ENCODE results near the gene MGMT. TPM values are rescaled to one million over a fixed set of nuclear protein-coding genes. Genes with fewer than 3 reads are reported as not detected.

The MGMT gene
- total RNA-seq, 1 donor from 2014 or later = 19.4 TPM

GRCh38 chr10:129728246-129728820 lies 261.3 kb downstream of the MGMT start:
- no peak for DNase-seq (ENCODE audit: low spot score)

- DNase-seq (ENCODE audit: low spot score) = no peak
Measured at GRCh38 chr10:129728905-129729795, 262.1 kb downstream of the MGMT start.

GRCh38 chr10:129730272-129730992 lies 263.4 kb downstream of the MGMT start:
- no peak for DNase-seq (ENCODE audit: low spot score)

- DNase-seq (ENCODE audit: low spot score) = no peak
Measured at GRCh38 chr10:129730993-129731325, 263.9 kb downstream of the MGMT start.

GRCh38 chr10:129740532-129741279 lies 273.7 kb downstream of the MGMT start:
- peak; percentile 7 for DNase-seq (ENCODE audit: low spot score)

- no peak for DNase-seq (ENCODE audit: low spot score)
Measured at GRCh38 chr10:129741280-129741977, 274.4 kb downstream of the MGMT start.

GRCh38 chr10:129741978-129742741 lies 275.1 kb downstream of the MGMT start:
- peak; percentile 7 for DNase-seq (ENCODE audit: low spot score)

GRCh38 chr10:129742742-129743550 lies 275.9 kb downstream of the MGMT start:
- DNase-seq (ENCODE audit: low spot score) = peak; percentile 5

- DNase-seq (ENCODE audit: low spot score) = peak; percentile 6
Measured at GRCh38 chr10:129743738-129744133, 276.7 kb downstream of the MGMT start.

- DNase-seq (ENCODE audit: low spot score) = peak; percentile 4
Measured at GRCh38 chr10:129744134-129745111, 277.4 kb downstream of the MGMT start.

GRCh38 chr10:129745186-129745750 lies 278.2 kb downstream of the MGMT start:
- DNase-seq (ENCODE audit: low spot score) = no peak

- DNase-seq (ENCODE audit: low spot score) = peak; percentile 1
Measured at GRCh38 chr10:129754211-129755050, 287.4 kb downstream of the MGMT start.

- peak; percentile 6 for DNase-seq (ENCODE audit: low spot score)
Measured at GRCh38 chr10:129755158-129755591, 288.1 kb downstream of the MGMT start.

GRCh38 chr10:129755621-129756020 lies 288.6 kb downstream of the MGMT start:
- DNase-seq (ENCODE audit: low spot score) = peak; percentile 5

- DNase-seq (ENCODE audit: low spot score) = peak; percentile 11
Measured at GRCh38 chr10:129756912-129757901, 290.2 kb downstream of the MGMT start.
